ENCODE data around the gene TREH.

Gene TREH

GRCh38 chr11:118660681-118661424 is 18.6 kb downstream of the TREH start:
- DNase-seq (ENCODE audit: insufficient read length) (no peak), FAIRE-seq (no peak)
- TF ChIP-seq POLR2AphosphoS5 (IDR thresholded peaks at IDR 0.05; ENCODE audit: low read depth, low read length), result no peak
- TF ChIP-seq POLR2A (IDR thresholded peaks at IDR 0.05; ENCODE audit: low read depth, low read length), result no peak

DNA sequence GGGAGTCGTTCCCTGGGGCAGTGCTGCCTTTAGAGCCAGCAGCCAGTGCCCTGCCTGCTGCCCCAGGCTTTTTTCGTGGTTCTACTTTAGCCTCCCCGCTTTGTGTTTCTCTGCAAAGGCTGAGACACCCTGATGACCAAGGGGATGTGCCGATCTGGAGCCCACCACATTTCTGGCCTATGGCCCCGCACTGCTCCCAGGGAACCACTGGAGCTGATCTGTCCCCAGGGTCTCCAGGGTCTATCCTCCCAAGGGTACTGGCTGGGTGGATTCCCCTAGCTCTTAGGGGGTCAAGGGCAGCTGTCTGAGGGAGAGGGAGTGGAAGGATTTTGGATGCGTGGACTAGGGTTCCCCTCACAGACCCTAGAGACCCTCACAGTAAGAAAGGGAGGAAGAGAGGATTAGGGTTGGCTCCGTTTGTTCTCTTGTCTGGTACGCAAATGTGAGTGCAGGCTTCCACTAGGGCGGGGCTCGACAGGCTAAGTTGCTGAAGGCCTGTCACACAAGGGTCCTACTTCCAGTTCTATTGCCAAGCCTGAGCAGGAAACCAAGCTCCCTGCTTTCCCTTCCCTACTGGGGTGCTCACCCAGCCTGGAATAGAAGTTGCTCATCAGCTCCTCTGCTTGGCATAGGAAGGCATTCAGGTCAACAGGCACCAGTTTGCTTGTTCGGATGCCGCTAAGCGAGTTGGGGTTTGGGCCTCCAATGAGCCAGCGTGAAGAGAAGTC is 19.3 kb downstream of the TREH start:
- FAIRE-seq (peak; percentile 53), DNase-seq (ENCODE audit: insufficient read length) (no peak)
- TF ChIP-seq TAF1 (IDR thresholded peaks at IDR 0.05; ENCODE audit: borderline replicate concordance, low read depth, low read length), result no peak
- TF ChIP-seq POLR2AphosphoS5 (IDR thresholded peaks at IDR 0.05; ENCODE audit: low read depth, low read length), result no peak
- TF ChIP-seq POLR2A (IDR thresholded peaks at IDR 0.05; ENCODE audit: low read depth, low read length), result no peak

DNA sequence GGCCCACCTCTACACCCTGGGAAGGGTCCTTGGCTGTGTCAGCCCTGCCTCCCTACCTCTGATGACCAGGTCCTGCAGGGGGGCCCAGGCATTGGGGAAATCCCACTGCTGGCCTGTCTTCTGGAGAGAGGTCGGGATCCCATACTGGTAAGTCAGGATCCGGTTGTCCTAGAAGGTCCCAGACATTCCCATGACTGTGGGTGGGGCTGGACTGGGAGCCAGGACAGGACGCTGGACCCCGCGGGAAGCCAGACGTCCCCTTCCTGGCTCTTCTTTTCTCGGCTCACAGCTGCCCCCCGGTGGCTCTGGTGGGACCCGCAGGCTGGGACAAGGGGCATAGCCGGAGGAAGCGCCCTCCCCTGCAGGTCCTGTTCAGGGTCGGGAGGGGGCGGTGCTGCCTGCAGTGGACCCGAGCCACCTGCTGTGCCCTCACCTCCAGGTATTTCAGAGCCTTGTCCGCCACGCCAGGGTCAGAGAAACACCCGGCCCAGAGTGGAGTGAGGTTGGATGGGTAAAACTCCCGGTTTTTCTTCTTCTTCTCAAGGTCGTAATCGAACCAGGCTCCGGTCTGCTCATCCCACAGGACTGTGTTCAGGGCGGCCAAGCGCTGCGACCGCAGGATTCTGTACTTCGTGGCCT is 20.0 kb downstream of the TREH start:
- peak; percentile 95 for FAIRE-seq
- TF ChIP-seq POLR2AphosphoS5 (IDR thresholded peaks at IDR 0.05; ENCODE audit: low read depth, low read length), result no peak
- TF ChIP-seq TAF1 (IDR thresholded peaks at IDR 0.05; ENCODE audit: borderline replicate concordance, low read depth, low read length), result no peak
- no peak for TF ChIP-seq POLR2A (IDR thresholded peaks at IDR 0.05; ENCODE audit: low read depth, low read length)
- peak; percentile 97 for DNase-seq (ENCODE audit: insufficient read length)

DNA sequence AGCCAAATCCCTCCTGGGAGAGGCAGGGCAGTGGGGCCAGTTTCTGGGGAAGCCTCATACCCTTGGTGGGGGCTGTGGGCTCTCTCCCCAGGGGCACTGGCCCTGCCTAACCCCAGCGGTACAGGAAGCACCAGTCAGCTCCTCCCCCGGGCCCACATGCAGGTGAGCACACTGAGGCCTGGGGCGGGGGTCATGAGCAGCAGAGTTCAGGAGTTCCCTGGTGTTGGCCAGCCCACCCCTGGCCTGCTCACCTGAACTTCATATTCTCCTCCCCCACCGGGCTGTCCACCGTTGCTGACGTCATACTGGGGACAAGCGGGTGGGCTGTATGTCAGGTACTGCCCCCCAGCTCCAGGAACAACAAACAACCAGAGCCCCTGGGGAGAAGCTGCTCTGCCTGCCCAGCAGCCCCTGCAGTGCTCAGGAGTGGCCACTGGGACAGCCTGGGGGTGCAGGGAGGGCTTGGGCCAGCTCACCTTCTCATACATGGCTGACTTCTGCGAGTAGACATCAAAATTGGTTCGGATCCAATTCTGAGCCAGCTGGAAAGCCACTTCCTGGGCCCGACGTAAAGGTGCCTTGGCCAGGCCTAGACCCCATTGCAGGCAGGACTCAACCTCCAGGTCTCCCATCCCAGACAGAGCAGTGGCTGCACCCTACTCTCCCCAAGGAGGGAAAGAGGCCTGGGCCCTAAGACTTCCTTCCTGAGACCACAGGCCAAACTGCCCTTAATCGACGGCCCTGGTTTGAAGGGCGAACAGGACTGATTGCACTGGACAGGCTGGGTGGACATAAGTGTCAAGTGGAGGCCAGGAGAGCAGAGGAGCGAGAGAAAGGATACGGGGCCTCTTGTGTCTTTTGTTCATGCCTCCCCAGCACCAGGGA is 20.8 kb downstream of the TREH start:
- DNase-seq (ENCODE audit: insufficient read length) (no peak), FAIRE-seq (no peak)
- TF ChIP-seq POLR2AphosphoS5 (IDR thresholded peaks at IDR 0.05; ENCODE audit: low read depth, low read length) (no peak), TAF1 (IDR thresholded peaks at IDR 0.05; ENCODE audit: borderline replicate concordance, low read depth, low read length) (no peak)

DNA sequence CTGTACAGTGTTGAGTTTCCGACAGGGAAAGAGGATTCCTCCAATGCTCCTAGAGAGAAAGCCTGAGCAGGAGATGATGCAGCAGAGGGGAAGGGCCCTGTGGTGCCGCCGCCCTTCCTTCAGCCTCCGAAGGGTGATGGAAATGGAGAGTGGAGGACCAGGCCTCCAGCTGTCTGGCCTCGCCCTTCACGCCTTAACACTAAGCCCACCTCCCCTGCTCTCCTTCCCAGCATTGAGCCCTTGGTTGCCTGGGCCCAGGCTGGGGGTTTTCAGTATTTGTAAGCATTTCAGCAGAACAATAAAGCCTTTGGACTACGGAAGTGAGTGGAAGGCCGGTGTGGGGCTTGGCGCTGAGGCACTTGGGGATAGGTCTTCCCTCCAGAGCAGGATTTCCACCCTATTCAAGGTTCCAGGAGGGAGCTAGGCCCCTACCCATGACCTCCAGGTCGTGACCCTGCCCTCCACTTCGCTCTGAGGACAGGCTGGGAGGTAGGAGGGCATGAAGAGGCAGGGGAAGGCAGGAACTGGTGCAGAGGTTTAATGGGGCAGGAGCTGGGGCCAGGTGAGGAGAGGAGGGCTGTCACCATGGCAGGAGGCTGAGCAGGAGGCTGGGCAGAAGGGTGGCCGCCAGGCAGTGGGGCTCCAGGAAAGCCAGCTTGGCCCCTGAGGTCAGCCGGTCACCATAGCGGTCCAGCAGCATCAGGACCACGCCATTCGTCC is 21.6 kb downstream of the TREH start:
- FAIRE-seq, result no peak
- TF ChIP-seq TAF1 (IDR thresholded peaks at IDR 0.05; ENCODE audit: borderline replicate concordance, low read depth, low read length) (no peak), POLR2A (IDR thresholded peaks at IDR 0.05; ENCODE audit: low read depth, low read length) (no peak), POLR2AphosphoS5 (IDR thresholded peaks at IDR 0.05; ENCODE audit: low read depth, low read length) (no peak)

GRCh38 chr11:118657238-118657637 is 22.2 kb downstream of the TREH start:
- no peak for DNase-seq (ENCODE audit: insufficient read length)
- TF ChIP-seq POLR2AphosphoS5 (IDR thresholded peaks at IDR 0.05; ENCODE audit: low read depth, low read length), result no peak
- TF ChIP-seq POLR2A (IDR thresholded peaks at IDR 0.05; ENCODE audit: low read depth, low read length), result no peak
- no peak for TF ChIP-seq TAF1 (IDR thresholded peaks at IDR 0.05; ENCODE audit: borderline replicate concordance, low read depth, low read length)
- no peak for FAIRE-seq

More for the DNA sequence above, 21.6 kb downstream of the TREH start:
- DNase-seq (ENCODE audit: insufficient read length), result no peak

- DNase-seq (ENCODE audit: insufficient read length), result no peak
- no peak for FAIRE-seq
- TF ChIP-seq POLR2A (IDR thresholded peaks at IDR 0.05; ENCODE audit: low read depth, low read length) (no peak), TAF1 (IDR thresholded peaks at IDR 0.05; ENCODE audit: borderline replicate concordance, low read depth, low read length) (no peak), POLR2AphosphoS5 (IDR thresholded peaks at IDR 0.05; ENCODE audit: low read depth, low read length) (no peak)
Measured at GRCh38 chr11:118656563-118657165, 22.8 kb downstream of the TREH start.

- no peak for DNase-seq (ENCODE audit: insufficient read length)
- TF ChIP-seq POLR2A (IDR thresholded peaks at IDR 0.05; ENCODE audit: low read depth, low read length), result no peak
- TF ChIP-seq POLR2AphosphoS5 (IDR thresholded peaks at IDR 0.05; ENCODE audit: low read depth, low read length), result no peak
- TF ChIP-seq TAF1 (IDR thresholded peaks at IDR 0.05; ENCODE audit: borderline replicate concordance, low read depth, low read length), result no peak
- no peak for FAIRE-seq
Measured at GRCh38 chr11:118655486-118656190, 23.8 kb downstream of the TREH start.

DNA sequence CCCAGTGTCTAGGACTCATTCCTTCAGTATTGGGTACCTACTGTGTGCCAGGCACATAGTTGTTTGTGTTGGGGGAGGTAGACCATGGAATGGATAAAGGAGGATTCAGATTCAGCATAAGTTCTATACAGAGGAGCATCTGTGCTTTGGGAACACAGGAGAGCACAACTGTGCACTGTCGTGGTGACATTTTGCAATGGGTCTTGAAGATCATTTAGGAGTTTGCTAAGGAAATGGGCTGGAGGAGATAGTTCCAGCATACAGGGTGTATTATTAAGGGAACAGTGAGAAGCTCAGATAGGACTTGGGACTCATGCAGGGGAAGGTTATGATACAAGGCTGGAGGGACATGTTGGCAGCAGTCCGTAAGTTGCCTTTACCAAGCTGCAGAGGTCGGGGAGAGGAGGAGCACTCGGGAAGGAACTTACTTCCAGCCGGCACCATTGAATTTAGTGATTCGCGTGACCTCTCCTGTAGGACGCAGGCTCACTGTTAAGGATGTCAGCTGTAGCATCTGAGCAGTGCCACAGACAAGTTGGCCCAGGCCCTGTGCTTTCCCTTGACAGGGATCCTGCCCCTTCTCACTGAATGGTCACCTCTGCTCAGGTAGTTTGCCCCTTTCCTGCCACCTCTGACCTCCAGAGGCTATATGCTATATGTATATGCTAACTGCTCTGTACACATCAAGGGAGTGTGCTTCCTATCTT is 25.6 kb downstream of the TREH start:
- no peak for TF ChIP-seq TAF1 (IDR thresholded peaks at IDR 0.05; ENCODE audit: borderline replicate concordance, low read depth, low read length)
- no peak for TF ChIP-seq POLR2A (IDR thresholded peaks at IDR 0.05; ENCODE audit: low read depth, low read length)
- no peak for TF ChIP-seq POLR2AphosphoS5 (IDR thresholded peaks at IDR 0.05; ENCODE audit: low read depth, low read length)
- no peak for FAIRE-seq

More for the DNA sequence above, 25.6 kb downstream of the TREH start:
- DNase-seq (ENCODE audit: insufficient read length), result no peak
